K562 (cell line): Measurements from ENCODE around the gene CFAP97D2. TPM values are rescaled to one million over a fixed set of nuclear protein-coding genes. Genes with fewer than 3 reads are reported as not detected.

Experiments used
- DACH1 ChIP-seq: fragments of 450-650 bp; IDR thresholded peaks from 2 replicates; pipeline ENCODE4 v1.6.1; 2018; ENCODE audit not compliant: partially characterized antibody
- DIDO1 ChIP-seq: fragments of 450-650 bp; IDR thresholded peaks from 2 replicates; pipeline ENCODE4 v1.6.1; 2016; ENCODE audit warnings: low read depth, missing biosample characterization, missing genetic modification characterization
- GABPB2 ChIP-seq: fragments of 250-450 bp; sonication (Bioruptor Pico); conservative IDR thresholded peaks from 2 replicates; pipeline ENCODE4 v1.5.1; 2021; ENCODE audit warnings: mild to moderate bottlenecking
- GATA2 ChIP-seq: sonication (generic); formaldehyde crosslinking; IDR thresholded peaks from 2 replicates; pipeline ENCODE4 v1.4.0; 2020; ENCODE audit warnings: mild to moderate bottlenecking, missing genetic modification reagents
- IRF1 ChIP-seq: sonication (generic); formaldehyde crosslinking; IDR thresholded peaks from 2 replicates; pipeline ENCODE4 v1.8.0; 2022; ENCODE audit warnings: missing genetic modification reagents, mild to moderate bottlenecking, borderline replicate concordance
- KDM1A ChIP-seq, 2 experiments: fragments of 450-650 bp; IDR thresholded peaks; 2 replicates each; pipeline ENCODE4 v1.6.1; 2016; ENCODE audit warnings: mild to moderate bottlenecking in 2 of 2
- MEF2D ChIP-seq: conservative IDR thresholded peaks from 2 replicates; pipeline ENCODE4 v1.6.1; 2016; ENCODE audit warnings: low read depth, missing genetic modification characterization, missing compliant biosample characterization
- NFIX ChIP-seq: fragments of 250-450 bp; sonication (Bioruptor Pico); IDR thresholded peaks from 2 replicates; pipeline ENCODE4 v1.4.0; 2020; ENCODE audit warnings: low read depth, mild to moderate bottlenecking, moderate library complexity
- NR1H2 ChIP-seq: sonication (generic); formaldehyde crosslinking; IDR thresholded peaks from 2 replicates; pipeline ENCODE4 v1.4.0; 2020; ENCODE audit warnings: mild to moderate bottlenecking, missing genetic modification reagents
- PHB2 ChIP-seq: fragments of 450-650 bp; IDR thresholded peaks from 2 replicates; pipeline ENCODE4 v1.6.1; 2017; ENCODE audit warnings: low read depth
- TAF1 ChIP-seq: IDR thresholded peaks from 2 replicates; pipeline ENCODE4 v1.6.1; 2011; ENCODE audit warnings: mild to moderate bottlenecking, low read length, moderate library complexity; ENCODE audit not compliant: insufficient read depth, control insufficient read depth, severe bottlenecking; ENCODE audit errors: extremely low read depth
- TARDBP ChIP-seq: fragments of 450-650 bp; IDR thresholded peaks from 2 replicates; pipeline ENCODE4 v1.6.1; 2016
- TRIM25 ChIP-seq: fragments of 450-650 bp; IDR thresholded peaks from 2 replicates; pipeline ENCODE4 v1.7.0; 2016; ENCODE audit warnings: borderline replicate concordance
- ZKSCAN1 ChIP-seq: fragments of 150-350 bp; IDR thresholded peaks from 2 replicates; pipeline ENCODE4 v1.6.1; 2016; ENCODE audit warnings: low read depth, low read length
- ZNF518B ChIP-seq: fragments of 250-450 bp; sonication (Bioruptor Pico); IDR thresholded peaks from 2 replicates; pipeline ENCODE4 v1.5.0; 2021; ENCODE audit warnings: mild to moderate bottlenecking, moderate library complexity
- ZNF583 ChIP-seq: fragments of 250-450 bp; sonication (Bioruptor Pico); IDR thresholded peaks from 2 replicates; pipeline ENCODE4 v1.4.0; 2020
- polyA plus RNA-seq, 8 experiments: library from polyadenylated mRNA; depleted of rRNA in 4 of 8; stranded (reverse) in 5 of 8; unstranded in 3 of 8; fragments of >200 nt; fragmentation: Nextera tagmentation in 2 of 8; fragmentation: Illumina TruSeq in 1 of 8; extraction: Ambion mirVana in 2 of 8; extraction: Trizol in 1 of 8; gene quantifications; 2 replicates each; pipeline versions ENCODE4 v1.2.1 to v1.2.3, GENCODE V29; 2011 to 2014; ENCODE audit warnings: inconsistent platforms in 1 of 8, missing spikeins in 1 of 8
- total RNA-seq, 7 experiments: library from RNA; depleted of rRNA in 6 of 7; stranded (reverse); fragments of >200 nt in 6 of 7; fragmentation: Illumina TruSeq in 2 of 7; extraction: Trizol in 2 of 7; gene quantifications; 2 replicates each; pipeline versions ENCODE4 v1.2.1 to v1.2.3, GENCODE V29; 2011 to 2021; ENCODE audit warnings: low replicate concordance in 1 of 7

The CFAP97D2 gene
- total and polyA plus RNA-seq, 9 of the 15 experiments (the other 6 are each of a cell fraction or from before 2014, with no cell fraction given), result not detected

GRCh38 chr13:114222461-114222968, 43.5 kb downstream of the CFAP97D2 start (continued):
- TF ChIP-seq IRF1 (CRISPR knock-in tag), result no peak
- no peak for TF ChIP-seq GABPB2 (CRISPR knock-in tag)
- no peak for TF ChIP-seq NR1H2
- no peak for TF ChIP-seq DIDO1 (tag)
- TF ChIP-seq PHB2, result no peak
- no peak for TF ChIP-seq NFIX (CRISPR knock-in tag)
- TF ChIP-seq TAF1, result peak; percentile 36
- TF ChIP-seq GATA2 (CRISPR knock-in tag), result peak; percentile 60
- peak in 1 of 2 experiments; percentile 40; a peak in 2 of 4 replicates for TF ChIP-seq KDM1A (IDR thresholded peaks at IDR 0.05)
- TF ChIP-seq TARDBP, result no peak
- TF ChIP-seq TRIM25, result no peak
- TF ChIP-seq MEF2D (tag), result peak; percentile 75; the same call in 1 of the 2 replicates
- TF ChIP-seq DACH1, result peak; percentile 71
- no peak for TF ChIP-seq ZKSCAN1
- TF ChIP-seq ZNF518B (CRISPR knock-in tag), result no peak
- TF ChIP-seq ZNF583, result 0 out of 2 replicates have a peak, but pooled peaks have one; percentile 75
